GM21390 (cell line): Measurements from ENCODE around the gene GPER1.

ENCODE experiments used
- ATAC-seq: cut with Tn5 transposase; IDR thresholded peaks from one replicate; pipeline ENCODE4 v1.9.1; 2021; ENCODE audit not compliant: unreplicated experiment

The GPER1 gene

GRCh38 chr7:1086588-1087464, 1.1 kb upstream of the GPER1 start:
- peak; percentile 80 for ATAC-seq

DNA sequence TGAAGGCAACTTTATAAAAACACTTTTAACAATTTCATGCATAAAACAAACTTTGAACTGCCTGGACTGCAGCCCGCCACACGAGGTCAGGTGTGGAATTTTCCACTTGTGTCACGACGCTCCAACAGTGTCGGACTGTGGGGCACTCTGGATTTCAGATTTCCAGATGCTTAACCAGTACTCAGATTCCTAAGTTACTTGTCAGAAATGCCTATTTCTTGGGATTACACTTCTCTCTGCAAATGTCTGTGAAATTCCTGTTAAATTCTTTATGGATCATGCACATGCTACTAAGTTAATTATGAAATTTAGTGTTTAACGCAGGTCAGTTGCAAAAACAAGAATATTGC, 473 bp upstream of the GPER1 start:
- ATAC-seq = no peak

GRCh38 chr7:1090236-1090635, 2.3 kb downstream of the GPER1 start:
- no peak for ATAC-seq

GRCh38 chr7:1090686-1091643, 3.1 kb downstream of the GPER1 start:
- no peak for ATAC-seq

GRCh38 chr7:1091644-1092027, 3.7 kb downstream of the GPER1 start:
- ATAC-seq = no peak

GRCh38 chr7:1092161-1092632, 4.3 kb downstream of the GPER1 start:
- ATAC-seq = no peak

DNA sequence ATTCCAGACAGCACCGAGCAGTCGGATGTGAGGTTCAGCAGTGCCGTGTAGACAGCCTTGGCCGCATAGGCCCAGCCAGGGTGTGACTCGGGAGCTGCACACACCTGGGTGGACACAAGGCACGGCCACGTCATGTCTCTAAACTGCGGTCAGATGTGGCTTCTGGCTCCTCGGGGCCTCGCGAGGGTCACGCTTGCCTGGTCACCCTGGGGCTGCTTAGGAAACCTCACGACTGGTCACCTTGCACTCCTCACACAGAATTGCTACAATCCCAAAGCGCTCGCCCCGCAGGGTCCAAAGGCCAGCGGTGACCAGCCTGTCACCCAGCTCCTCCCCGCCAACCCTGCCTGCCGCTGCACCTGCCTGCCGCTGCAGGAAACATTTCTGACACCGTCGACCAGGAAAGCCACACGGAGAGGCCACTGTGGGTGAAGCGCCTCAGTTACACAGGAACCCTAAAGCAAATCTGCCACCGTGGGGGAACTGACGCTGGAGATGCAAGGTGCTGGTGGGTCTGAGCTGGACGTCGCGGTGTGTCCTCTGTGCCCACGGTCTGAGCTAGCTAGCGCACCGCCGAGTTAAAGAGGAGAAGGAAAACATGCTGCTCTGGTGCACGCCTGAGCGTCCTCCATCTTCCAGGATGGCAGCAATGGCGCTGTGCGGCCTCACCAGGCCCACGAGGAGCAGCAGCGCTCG, 5.0 kb downstream of the GPER1 start:
- ATAC-seq = no peak

DNA sequence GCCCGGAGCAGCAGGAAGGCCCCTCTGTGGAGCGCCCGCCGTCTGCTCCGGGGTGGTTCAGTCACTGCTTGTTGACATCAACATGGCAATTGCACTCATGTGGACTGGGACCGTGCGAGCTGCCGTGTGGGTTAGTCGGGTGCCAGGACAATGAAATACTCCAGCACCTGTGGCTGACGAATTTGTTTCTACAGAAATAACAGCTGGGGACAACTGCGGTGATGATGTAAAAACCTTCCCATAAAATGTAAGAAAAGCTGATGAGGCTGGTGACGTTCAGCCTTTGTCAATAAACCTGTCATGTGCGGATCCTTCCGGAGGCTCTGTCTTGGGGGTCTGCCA, 5.6 kb downstream of the GPER1 start:
- ATAC-seq = no peak

DNA sequence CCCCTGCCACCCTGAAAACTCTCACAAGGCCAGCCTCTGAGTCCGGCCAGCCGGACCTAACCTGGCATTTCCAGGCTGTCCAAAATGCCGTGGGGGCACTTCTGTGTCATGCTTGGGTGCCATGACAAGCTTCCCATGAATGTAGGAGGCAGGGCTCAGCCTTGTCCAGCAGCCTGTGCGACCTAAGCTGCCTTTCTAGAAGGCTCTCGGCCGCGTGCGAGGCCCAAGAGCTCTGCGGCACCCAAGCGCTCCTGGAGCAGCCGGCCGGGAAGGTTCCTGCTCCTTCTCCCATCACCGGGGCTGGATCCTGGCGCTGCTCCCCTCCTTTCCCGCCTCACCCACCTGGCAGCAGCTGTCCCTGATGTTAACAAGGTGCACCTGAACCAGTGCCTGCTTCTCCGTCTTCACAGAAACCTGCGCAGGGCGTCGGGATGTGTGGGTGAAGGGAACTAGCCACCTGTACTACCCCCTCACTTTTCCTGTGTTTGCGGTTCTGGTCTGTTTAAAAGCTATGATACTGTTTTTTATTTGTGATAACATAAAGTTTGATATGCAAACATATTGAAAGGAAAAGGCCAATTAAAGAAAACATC, 6.1 kb downstream of the GPER1 start:
- no peak for ATAC-seq

DNA sequence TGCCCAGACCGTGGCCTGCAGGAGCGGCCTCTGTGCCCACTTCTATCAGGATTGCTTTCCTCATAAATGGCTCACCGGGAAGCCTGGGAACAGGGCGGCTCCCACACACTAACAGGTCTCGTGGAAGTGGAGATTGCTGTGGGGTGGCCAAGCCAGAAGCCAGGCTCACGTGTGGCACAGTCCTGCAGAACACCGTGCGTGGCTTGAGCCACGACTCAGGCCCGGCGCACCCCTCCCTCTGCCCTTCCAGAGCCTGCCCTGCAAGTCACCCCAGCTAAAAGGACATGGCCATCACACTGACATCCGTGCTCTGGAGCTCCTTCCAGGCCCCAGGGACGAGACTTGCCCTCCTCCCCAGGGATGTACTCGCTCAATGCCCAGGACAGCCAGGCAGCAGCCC, 7.0 kb downstream of the GPER1 start:
- ATAC-seq = no peak

DNA sequence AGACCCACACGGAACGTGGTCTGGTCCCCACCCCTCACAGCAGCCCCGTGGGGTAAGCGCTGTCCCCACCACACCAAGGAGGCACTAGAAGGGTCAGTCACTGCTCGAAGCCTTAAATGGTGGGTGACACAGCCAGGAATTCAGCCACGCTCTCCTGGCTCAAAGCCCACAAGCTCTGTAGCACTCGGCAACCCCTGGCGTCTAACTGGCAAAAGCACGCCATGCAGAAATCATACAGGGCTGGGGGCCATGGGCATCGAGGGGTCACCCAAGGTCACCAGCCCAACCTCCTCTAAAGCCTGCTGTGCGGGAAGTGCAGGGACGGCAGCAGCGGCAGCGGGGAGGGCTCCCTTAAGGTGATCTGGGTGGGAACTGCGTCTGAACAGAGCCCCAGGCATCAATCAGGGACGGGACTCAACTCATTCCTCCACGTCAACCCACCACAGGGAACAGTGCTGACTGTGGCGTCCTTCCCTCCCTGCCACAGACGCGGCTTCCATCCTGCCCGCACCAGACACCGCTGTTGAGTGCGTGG, 7.8 kb downstream of the GPER1 start:
- no peak for ATAC-seq

DNA sequence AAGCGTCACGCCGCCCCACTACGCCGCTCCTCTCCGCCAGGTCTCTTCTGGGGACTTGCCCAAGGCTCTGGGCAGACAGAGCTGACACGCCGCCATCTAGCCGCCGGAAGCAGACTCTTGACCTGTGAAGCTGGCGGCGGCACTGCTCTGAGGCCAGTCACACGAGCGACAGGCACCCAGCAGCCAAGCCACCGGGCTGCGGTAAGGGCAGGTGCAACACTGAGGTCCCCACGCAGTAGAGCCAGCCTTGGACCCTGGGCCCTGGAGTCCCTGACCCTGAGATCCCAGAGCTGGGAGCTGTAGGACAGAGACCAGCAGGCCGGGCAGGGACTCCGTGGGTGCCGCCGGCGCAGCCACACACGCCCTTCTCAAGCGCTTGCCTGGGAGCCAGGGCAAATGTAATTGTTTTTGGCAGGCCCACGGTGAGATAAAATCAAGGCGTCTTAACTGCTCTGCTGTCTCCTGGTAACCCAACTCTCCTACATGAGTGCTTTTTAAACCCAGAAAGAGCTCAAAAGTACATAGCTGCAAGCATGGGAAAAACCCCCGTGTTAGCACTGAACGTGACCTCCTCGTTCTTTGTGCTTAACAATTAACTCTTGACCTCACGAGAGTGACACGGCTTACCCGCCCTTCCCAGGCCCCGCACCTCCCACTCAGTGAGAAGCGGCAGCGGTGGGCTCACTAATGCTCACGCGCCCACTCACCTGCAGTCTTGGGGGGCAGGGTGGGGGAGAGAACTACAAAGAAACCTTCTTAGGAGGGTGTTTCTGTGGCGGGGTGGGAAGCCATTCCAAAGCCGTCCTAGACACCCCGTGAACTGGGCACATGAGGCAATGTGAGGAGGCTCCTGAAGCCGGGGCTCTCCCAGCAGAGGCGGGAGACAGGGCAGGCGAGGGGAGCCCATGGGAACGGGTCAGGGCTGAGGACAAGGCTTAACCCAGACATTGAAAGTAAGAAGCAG, 8.5 kb downstream of the GPER1 start:
- ATAC-seq = no peak

GRCh38 chr7:1097120-1097504, 9.2 kb downstream of the GPER1 start:
- no peak for ATAC-seq

- ATAC-seq = no peak
These were observed 10.6 kb downstream of the GPER1 start for GRCh38 chr7:1098243-1099153.

GRCh38 chr7:1099154-1099542, 11.2 kb downstream of the GPER1 start:
- ATAC-seq = no peak

DNA sequence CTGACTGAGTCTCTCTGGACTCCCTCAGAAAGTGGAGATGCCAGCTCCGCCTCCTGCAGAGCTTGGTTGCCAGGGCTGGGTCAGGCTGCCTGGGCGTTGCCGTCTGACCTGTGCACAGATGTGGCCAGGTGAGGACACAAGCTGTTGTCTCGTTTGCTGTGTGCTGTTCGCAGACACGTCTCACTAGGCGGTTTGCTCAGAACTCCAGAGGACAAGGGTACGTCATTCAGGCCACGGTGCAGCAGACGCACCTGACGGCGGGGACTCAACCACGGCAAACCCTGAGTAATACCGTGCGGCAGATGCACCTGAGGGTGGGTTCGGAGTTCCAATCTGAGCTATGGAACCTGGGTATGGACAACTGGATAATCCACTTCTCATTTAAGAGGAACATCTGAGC, 11.7 kb downstream of the GPER1 start:
- no peak for ATAC-seq

DNA sequence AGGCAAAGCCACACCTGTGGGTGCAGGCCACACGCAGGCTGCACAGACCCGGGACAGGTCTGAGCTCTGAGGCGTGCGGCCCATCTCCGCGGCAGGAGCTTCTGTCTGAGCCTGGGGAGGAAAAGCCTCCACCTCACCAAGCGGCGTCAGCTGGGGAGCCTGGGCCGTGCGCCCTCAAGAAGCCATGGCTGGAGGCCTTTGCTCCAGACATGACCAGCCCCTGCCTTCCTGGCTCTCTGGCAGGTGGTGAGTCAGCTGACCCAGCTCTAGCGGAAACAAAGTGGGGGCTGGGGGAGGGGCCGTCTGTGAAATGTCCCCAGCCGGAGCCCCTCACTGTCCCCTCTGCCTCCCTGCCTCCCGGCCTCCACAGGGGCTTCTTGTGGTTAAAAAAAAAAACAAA, 12.5 kb downstream of the GPER1 start:
- no peak for ATAC-seq

DNA sequence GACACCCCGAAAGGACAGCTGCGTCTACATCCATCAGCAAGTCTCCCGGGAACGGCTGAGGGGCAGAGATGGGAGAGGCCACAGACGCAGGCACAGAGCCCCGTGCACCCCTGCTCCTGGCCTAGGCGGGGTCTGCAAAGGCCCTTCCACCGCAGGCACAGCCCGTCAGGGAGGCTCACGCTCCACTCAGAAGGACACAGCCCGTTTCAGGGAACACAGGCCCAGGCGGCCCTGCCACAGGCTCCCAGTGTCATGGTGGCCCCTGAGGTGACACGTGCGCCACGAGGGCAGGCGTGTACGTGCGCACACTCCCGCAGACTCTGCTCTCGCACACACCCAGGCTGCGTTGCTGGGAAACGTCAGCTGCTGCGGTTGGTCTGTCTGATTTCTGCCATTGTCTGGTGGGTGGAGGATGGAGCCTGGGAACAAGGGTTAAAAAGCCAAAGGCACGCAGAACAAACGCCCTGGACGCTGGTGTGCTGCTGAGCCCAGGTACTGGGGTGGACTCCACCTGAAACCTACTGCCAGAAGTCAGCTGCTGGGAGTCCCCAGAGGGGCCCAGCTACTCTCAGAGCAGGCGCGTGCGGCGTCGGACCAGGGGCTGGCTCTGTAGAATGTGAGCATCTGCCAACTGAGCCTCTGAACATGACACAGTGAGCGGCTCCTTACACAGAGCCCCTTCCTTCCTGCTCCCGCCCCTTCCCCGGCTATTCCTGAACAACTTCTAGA, 13.1 kb downstream of the GPER1 start:
- no peak for ATAC-seq
